Activated naive CD8-positive, alpha-beta T cell treated with anti-CD3 and anti-CD28 coated beads, Interleukin-2, amount 50 U/mL, for 16 hours (primary cell): ENCODE data around the gene POLR3E.
"Not testable (repeated sequence)": the region's sequence is repeated elsewhere in the genome, so short reads cannot be mapped to it uniquely, and the experiment has no call there.

Experiments used
- DNase-seq: peaks from one replicate; pipeline ENCODE4 v3.0.0-alpha.2; 2020; ENCODE audit warnings: low read depth, low spot score

Gene POLR3E

DNA sequence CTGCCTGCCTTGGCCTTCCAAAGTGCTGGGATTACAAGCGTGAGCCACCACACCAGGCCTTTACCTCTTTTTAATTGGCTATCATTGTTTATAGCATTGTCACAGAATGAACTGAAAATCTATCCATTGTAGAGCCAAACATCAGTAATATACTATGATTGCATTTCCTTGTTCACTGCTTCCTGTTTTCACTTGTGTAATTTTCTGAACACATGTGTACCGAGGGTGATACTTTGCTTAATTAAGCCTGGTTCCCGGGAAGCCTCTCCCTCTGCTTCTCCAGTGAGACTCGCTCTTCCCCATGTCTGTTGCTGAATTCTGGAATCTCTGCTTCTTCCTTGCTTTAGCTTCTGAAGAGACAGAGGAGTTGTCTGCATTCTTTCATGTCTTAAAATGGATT, 33.1 kb downstream of the POLR3E start:
- DNase-seq: no peak

DNA sequence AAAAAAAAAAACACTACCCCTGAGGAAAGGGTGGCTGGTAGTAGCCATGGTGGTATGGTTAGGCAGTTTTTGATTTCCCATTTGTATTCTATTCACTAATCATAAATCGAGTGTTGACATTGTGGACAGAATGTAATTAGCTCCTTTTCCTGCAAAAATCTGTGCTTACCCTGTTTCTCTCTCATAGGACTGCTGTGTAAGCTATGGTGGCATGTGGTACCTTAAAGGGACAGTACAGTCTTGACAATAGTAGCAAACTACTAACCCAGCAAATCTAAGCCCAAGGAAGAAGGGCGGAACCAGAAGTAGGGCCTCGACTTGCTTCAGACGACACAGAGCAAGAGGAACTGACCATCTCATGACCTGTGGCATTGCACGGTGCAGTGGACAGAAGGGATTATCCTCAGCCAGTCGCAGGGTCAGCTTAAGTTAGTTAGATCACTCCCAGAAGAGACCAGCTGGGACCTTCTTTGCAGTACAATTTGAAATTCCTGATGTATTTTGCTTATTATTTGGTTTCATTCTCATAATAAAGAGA, 36.3 kb downstream of the POLR3E start:
- no peak for DNase-seq

GRCh38 chr16:22335668-22336246, 38.5 kb downstream of the POLR3E start:
- no peak for DNase-seq

DNA sequence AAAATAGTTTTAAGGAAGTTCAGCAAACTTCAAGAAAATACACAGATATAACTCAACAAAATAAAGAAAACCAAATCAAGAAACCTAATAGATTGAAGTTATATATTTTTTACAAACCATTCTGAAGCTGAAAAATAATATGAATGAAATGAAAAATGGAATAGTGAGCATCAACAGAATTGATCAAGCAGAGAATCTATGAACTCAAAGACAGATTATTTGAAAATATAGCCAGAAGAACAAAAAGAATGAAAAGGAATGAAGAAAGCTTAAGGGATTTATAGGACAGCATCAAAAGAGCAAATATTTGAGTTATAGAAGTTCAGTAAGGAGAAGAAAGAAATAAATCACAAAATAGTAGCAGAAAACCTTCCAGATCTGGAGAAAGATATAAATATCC, 39.4 kb downstream of the POLR3E start:
- no peak for DNase-seq

DNA sequence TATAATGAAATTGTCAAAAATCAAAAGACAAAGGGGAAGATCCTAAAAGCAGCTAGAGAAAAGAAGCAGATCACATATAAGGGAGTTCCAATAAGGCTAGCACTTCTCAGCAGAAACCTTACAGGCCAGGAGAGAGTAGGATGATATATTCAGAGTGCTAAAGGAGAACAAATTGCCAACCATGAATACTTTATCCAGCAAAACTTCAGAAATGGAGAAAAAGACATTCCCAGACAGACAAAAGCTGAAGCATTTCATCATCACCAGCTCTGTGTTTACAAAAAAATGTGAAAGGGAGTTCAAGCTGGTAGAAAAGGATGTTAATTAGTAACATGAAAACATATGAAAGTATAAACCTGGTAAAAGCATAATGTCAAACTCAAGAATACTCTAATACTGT, 39.8 kb downstream of the POLR3E start:
- no peak for DNase-seq

DNA sequence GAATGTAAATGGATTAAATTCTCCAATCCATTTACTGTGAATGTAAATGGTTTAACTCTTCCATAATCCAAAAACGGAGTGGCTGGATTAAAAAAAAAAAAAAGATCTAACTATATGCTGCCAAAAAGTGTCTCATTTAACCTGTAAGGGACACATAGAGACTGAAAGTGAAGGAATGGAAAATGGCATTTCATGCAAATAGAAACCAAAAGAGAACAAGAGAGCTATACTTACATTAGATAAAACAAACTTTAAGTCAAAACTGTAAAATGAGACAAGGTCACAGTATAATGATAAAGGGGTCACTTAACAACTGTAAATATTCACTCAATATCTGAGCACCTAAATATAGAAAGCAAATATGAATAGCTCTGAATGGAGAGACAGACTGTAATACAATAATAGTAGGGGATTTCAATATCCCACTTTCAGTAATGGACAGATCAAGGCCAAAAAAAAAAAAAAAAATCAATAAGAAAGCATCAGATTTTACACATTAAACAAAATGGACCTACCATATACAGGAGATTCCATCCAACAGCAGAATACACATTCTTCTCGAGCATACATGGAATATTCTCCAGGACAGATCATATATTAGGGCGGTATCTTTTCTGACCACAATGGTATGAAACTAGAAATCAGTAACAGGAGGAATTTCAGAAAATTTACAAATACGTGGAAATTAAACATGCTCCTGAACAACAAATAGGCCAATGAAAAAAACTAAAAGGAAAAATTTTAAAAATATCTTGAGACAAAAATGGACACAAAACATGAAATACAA, 40.8 kb downstream of the POLR3E start:
- DNase-seq: no peak

- no peak for DNase-seq
These were observed 43.7 kb downstream of the POLR3E start for GRCh38 chr16:22340945-22341344.

DNA sequence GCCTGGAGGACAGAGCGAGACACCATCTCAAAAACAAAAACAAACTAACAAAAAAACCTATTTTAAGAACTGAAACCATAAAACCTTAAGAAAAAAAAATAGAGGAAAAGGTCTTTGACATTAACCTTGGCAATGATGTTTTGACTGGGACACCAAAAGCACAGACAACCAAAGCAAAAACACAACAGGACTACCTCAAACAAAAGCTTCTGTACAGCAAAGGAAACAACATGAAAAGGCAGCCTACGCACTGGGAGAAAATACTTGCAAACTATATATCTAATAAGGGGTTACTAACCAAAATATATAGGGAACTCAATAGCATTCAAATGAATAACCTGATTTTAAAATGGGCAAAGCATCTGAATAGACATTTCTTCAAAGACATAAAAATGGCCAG, 44.9 kb downstream of the POLR3E start:
- no peak for DNase-seq

- no peak for DNase-seq
These were observed 49.3 kb downstream of the POLR3E start for GRCh38 chr16:22346483-22346882.

DNA sequence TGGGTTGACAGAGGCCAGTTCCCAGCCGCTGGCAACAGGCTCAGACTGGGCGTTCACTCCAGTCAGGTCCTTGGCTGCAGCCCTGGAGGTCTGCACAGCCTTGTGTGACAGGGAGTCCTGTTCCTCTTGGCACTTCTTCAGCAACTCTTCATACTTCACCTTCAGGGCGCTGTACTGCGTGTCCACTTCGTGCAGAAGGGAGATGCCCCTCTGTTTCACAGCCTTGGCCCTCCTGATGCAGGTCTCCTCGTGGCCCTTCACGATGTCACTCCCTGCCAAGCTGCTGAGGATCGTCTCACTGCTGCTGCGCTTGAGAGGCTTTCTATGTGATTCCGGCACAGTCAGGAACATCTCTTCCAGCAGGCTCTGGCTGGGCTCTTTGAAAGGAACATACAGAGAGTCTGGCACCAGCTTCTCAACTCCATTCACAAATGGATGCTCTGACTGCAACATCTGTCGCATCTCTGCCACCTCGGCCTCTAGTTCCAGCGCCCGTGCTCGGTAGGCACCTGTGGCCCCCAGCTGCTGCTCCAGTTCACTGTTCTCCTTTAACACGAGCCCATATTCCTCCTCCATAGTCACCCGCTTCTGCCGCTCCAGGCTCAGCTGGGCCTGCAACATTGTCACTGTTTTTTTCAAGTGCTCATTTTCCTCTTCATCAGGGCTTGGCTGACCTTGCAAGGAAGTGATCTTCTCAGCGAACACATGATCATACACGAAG, 50.1 kb downstream of the POLR3E start:
- no peak for DNase-seq

DNA sequence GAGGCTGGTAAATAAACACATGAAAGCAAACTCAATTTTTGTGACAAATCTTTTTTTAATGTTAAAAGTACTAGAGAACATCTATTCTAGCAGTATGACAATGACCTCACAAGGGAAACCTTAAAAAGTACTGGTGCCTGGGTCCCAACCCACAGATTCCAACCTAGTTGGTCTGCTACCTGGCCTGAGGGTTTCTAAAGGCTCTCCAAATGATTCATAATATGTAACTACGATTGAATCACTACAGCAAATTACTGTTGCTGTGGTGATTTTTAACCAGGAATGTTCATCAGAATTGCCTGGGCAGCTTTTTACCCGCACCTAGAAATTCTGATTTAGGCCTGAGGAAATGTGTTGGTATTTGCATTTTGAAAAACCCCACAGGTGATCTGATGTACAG, 51.1 kb downstream of the POLR3E start:
- no peak for DNase-seq

GRCh38 chr16:22351017-22351416, 53.8 kb downstream of the POLR3E start:
- not testable (repeated sequence) for DNase-seq

GRCh38 chr16:22352140-22352539, 54.9 kb downstream of the POLR3E start:
- no peak for DNase-seq

DNA sequence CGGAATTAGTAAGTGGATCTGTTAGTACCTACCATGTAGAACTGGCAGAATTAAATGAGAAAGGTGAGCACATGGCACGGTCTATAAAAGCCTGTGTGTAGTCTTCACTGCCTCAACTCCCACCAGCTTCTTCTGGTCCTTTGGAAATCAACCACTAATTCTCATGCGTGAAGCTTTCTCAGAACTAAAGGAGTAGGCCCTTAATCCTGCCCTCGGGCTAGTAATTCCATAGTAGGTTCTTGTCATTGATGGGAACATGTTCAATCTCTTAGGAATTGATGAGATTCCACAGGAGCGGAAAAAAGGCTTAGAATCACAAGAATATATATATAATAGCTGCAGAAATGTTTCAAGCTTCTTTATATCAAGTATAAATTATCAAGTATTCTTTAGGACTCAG, 55.5 kb downstream of the POLR3E start:
- no peak for DNase-seq

DNA sequence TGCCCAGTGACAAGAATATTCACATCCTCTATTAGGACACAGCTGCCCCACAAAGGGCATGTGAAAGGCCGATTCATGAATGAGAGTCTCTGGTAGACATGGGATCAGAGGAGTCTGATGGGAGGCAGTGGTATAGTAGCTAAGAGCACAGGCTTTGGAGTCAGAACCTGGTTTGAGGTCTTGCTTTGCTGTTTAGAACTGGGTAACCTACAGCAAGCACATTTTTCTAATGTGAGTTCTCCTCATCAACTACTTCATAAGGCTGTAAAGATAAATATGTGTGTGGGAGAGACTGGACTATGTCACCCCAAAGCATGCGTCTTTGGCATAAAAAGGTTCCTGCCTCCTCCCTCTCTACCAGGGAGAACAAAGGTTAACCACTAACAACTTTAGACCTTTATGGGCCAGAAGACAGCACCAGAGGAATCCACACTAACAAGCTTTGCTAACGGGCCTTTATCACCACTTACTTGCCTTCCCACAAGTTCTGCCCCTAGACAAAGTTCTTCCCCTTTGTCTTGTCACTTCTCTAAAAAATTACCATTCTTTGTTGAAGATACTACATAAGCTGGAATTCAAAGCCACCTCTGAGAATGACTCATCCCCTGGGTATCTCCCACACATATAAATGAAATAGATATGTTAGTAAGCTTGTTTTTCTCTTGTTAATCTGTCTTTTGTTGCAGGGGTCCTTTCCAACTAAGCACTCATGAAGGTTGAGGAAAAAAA, 56.1 kb downstream of the POLR3E start:
- no peak for DNase-seq

- no peak for DNase-seq
These were observed 56.8 kb downstream of the POLR3E start for GRCh38 chr16:22353933-22354541.

DNA sequence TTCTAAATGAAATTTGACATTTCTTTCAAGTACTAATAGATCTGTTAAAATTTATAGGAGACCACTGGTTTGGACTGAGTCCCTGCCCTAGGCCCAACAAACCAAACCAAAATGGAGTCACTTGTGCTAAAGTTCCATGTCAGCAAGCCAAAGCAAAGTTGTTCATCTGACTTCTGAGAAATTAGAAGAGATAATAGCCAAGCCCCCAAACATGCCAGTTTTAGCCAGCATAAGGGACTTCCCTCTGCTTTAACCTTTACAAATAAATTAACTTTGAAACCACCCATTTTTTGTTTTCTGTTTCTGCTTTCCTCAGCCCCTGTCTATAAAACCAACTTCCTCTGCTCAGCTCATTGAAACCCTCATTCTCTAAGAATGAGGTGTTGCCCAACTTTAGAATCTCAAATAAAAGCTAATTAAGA, 58.3 kb downstream of the POLR3E start:
- no peak for DNase-seq

- DNase-seq: no peak
These were observed 59.9 kb downstream of the POLR3E start for GRCh38 chr16:22356930-22357634.

DNA sequence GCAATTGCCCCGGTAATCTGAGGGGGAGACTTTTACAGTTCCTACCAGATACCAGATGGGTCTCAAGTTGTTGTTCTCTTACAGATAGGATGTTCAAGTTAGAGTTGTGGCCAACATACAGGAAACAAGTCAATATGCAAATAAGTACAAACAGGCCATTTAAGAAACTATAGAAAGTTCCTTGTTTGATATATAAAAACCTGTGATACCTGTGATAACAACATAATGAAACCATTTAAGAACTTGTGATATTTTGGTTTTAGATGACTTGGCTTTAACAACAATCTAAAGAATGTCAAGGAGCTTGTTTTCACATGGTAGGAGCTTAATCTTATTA, 60.4 kb downstream of the POLR3E start:
- DNase-seq: no peak

DNA sequence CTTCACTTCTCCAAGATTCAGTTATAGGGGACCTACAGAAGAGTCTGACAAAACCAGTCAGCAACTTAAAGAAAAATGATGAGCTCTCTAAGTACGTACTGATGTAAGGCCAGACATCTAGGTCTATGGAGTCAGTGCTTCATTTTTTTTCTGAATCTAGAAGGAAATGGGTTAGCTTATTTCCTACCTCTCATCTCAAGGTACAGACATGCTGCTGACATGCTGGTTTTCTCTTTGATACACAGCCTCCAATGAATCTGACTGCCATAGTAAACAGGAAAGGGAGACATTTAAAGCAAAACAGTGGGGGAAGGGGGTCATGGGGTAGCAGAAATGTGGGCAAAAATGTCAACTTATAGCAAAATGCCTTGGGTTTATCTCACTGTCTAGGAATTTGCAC, 60.8 kb downstream of the POLR3E start:
- DNase-seq: no peak

- no peak for DNase-seq
These were observed 62.5 kb downstream of the POLR3E start for GRCh38 chr16:22359679-22360078.
